ENCODE results near the gene TMEM86B. TPM values are rescaled to one million over a fixed set of nuclear protein-coding genes. Genes with fewer than 3 reads are reported as not detected.

TMEM86B gene
- total RNA-seq, 4 donors from 2014 or later = 1.1 to 3.6 (median 2.2) TPM; not detected in 1

DNA sequence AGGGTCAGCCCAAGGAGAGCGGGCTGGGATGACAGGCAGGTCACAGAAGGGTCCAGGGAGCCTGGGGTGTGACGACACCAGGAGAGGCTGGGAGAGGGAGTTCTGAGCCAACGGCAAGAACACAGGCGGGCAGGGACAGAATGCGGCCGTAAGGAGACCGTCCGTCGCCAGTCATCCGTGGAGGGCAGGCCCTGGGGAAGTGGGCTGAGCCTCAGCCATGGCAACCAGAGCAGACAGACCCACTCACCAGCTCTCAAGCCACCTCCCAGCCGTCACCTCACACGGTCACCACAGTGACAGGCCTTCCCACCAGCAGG lies 3.7 kb upstream of the TMEM86B start:
- WGBS, 2 donors = 80 to 90% methylated on average over 2 of the region's 12 CpGs
- no peak for TF ChIP-seq POLR2A (IDR thresholded peaks at IDR 0.05)
- TF ChIP-seq, protein P1, sequence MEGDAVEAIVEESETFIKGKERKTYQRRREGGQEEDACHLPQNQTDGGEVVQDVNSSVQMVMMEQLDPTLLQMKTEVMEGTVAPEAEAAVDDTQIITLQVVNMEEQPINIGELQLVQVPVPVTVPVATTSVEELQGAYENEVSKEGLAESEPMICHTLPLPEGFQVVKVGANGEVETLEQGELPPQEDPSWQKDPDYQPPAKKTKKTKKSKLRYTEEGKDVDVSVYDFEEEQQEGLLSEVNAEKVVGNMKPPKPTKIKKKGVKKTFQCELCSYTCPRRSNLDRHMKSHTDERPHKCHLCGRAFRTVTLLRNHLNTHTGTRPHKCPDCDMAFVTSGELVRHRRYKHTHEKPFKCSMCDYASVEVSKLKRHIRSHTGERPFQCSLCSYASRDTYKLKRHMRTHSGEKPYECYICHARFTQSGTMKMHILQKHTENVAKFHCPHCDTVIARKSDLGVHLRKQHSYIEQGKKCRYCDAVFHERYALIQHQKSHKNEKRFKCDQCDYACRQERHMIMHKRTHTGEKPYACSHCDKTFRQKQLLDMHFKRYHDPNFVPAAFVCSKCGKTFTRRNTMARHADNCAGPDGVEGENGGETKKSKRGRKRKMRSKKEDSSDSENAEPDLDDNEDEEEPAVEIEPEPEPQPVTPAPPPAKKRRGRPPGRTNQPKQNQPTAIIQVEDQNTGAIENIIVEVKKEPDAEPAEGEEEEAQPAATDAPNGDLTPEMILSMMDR (IDR thresholded peaks at IDR 0.05) = no peak
- intact Hi-C loops (cut with DNase I) = no loop called here
- Histone ChIP-seq H3K4me1 (no peaks in the 10 kb centered on the region), H3K4me3 (no peak overlapping the region), H3K27me3 (no peaks in the 10 kb centered on the region), H3K9me3 (no peaks in the 10 kb centered on the region), H3K27ac (no peak overlapping the region), H3K36me3 (peaks cover 45 to 100% (median 59%) of the 10 kb centered on the region in 3 donors)
- no peak for DNase-seq

DNA sequence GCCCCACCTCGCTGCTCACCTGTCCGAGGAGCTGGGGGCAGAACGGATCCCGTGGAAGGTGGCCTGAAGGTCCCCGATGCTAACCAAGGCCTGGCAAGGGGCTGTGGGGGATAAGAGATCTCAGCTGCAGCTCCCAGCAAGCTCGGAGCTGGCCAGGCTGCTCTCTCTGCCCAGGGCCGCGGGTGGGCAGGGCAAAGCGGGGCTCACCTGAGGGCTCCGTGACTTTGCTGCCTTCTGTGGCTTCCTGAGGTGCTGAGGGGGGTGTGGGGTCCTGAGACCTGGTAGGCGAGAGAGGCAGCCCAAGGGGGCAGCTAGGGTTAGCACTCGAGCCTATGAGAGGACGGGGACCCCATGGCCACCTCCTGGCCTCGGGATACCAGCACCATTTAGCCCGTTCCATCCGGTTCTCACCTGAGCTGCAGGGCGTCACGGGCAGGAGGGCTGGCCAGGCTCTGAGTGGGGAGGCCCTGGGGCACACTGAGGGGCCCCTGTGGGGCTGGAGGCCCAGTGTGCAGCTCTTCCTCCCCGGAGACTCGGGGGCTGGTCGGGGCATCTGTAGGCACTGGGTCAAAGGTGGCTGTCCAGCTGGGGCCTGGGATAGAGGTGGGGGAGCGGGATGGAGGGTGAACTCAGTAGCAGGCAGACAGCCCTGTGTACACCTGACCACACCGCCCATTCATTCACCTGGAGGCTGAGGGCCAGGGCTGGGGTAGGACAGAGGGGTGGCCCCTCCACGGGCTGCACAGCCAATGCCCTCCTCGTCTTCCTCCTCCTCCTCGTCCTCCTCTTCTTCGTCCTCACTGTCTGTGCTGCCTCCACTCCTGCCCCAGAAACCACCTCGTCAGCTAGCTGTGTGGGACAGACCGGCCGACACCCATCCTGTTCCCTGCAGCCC lies 3.1 kb upstream of the TMEM86B start:
- H3K27me3 ChIP-seq = no peaks in the 10 kb centered on the region
- intact Hi-C loops (cut with DNase I) = no loop called here
- H3K4me3 ChIP-seq = no peak overlapping the region
- H3K36me3 ChIP-seq = peaks cover 44 to 100% (median 55%) of the 10 kb centered on the region in 3 donors
- no peak for DNase-seq
- TF ChIP-seq, protein P1 (IDR thresholded peaks at IDR 0.05) = no peak
- no peak for TF ChIP-seq POLR2A (IDR thresholded peaks at IDR 0.05)
- WGBS, 2 donors = 97 to 98% methylated on average over 7 of the region's 30 CpGs
- H3K27ac ChIP-seq = no peak overlapping the region
- no peaks in the 10 kb centered on the region for H3K4me1 ChIP-seq
- no peaks in the 10 kb centered on the region for H3K9me3 ChIP-seq

DNA sequence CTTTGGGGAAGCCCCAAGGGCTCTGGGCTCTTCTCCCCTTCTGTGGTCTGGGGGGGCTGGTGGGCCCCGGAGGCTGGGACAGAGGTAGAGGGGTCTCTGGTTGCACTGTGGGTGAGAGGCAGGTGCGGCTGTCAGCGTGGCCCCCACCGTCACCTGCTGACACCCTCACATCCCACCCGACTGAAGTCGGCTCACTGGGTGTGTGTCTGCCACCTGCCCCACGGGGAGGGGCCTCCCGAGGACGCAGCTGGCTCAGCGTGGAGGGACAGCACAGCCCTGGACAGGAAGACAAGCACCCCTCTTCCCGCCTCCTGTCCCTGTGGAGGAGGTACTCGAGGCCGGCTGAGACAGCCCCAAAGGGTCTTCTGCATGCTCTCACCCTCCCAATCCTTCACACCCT lies 2.2 kb upstream of the TMEM86B start:
- no peak for DNase-seq
- Histone ChIP-seq H3K4me1 (no peaks in the 10 kb centered on the region), H3K9me3 (no peaks in the 10 kb centered on the region), H3K36me3 (peaks cover 37 to 100% (median 46%) of the 10 kb centered on the region in 3 donors), H3K27me3 (no peaks in the 10 kb centered on the region), H3K27ac (no peak overlapping the region), H3K4me3 (no peak overlapping the region)
- WGBS, 2 donors = 80% methylated on average over 2 of the region's 13 CpGs; no CpG with 5 or more reads in 1 of the 2 donors
- intact Hi-C loops (cut with DNase I) = no loop called here
- no peak for TF ChIP-seq POLR2A (IDR thresholded peaks at IDR 0.05)
- TF ChIP-seq, protein P1 (IDR thresholded peaks at IDR 0.05) = no peak

DNA sequence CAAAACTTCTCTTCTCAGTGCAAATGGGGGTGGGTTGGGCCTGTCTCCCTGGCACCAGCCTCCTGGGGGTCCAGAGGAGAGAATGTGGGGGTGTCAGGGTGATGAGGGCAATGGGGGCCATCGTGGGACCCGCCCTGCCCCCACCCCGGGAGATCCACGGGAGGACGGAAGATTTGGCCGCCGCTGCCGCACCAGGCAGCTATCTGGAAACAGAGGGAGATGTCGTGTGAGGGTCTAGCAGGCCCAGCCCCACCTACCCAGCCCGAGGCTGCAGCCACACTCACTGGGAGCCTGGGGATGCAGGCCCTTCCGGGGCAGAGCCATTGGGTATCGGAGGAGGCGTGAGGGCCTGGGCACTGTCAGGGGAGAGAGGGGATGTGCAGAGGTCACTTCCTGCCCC lies 1.8 kb upstream of the TMEM86B start:
- Histone ChIP-seq H3K4me1 (no peaks in the 10 kb centered on the region), H3K27me3 (no peaks in the 10 kb centered on the region), H3K4me3 (no peak overlapping the region), H3K9me3 (no peaks in the 10 kb centered on the region), H3K36me3 (peaks cover 37 to 96% (median 44%) of the 10 kb centered on the region in 3 donors), H3K27ac (no peak overlapping the region)
- no peak for DNase-seq
- no peak for TF ChIP-seq POLR2A (IDR thresholded peaks at IDR 0.05)
- TF ChIP-seq, protein P1 (IDR thresholded peaks at IDR 0.05) = no peak
- 87% methylated on average over 7 of the region's 13 CpGs; no CpG with 5 or more reads in 1 of the 2 donors for WGBS, 2 donors
- intact Hi-C loops (cut with DNase I) = no loop called here

DNA sequence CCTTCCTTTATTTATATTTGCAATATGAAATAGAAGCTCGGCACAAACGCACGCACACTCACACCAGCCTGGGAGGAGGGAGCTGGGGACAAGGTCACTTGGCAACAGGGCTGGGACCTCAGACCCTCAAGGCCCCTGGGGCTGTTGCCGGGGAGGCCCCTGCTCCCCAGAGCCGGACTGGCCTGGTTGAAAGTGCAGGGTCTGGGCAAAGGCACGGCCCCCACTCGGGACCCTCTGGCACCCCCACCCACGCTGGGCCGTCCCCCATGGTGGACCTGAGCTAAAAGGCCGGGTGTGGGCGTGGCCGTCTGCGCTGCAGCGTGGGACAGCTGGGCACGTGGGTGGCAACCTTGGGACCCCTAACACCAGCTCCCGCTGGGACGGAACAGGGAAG lies 1.2 kb upstream of the TMEM86B start:
- Histone ChIP-seq H3K4me3 (no peak overlapping the region), H3K36me3 (peaks cover 37 to 91% (median 41%) of the 10 kb centered on the region in 3 donors), H3K27me3 (no peaks in the 10 kb centered on the region), H3K9me3 (no peaks in the 10 kb centered on the region), H3K4me1 (no peaks in the 10 kb centered on the region), H3K27ac (no peak overlapping the region)
- TF ChIP-seq, protein P1 (IDR thresholded peaks at IDR 0.05) = no peak
- no peak for TF ChIP-seq POLR2A (IDR thresholded peaks at IDR 0.05)
- WGBS, 2 donors = 78 to 90% methylated on average over 4 to 11 of the region's 17 CpGs
- DNase-seq = no peak
- intact Hi-C loops (cut with DNase I) = no loop called here
